Hepatocyte (in vitro differentiated cells): ENCODE data around the gene SDHAF3. TPM values are rescaled to one million over a fixed set of nuclear protein-coding genes. Genes with fewer than 3 reads are reported as not detected.
"Not testable (repeated sequence)": the region's sequence is repeated elsewhere in the genome, so short reads cannot be mapped to it uniquely, and the experiment has no call there.

Experiments used
- DNase-seq: peaks from one replicate; pipeline ENCODE4 v3.0.0-alpha.2; 2016; ENCODE audit warnings: low spot score
- H2AFZ ChIP-seq: fragments of 200-600 bp; sonication (generic); 2 replicates; pipeline ENCODE4 v1.6.0; 2016; ENCODE audit warnings: antibody characterized with exemption, mild to moderate bottlenecking
- H3K27ac ChIP-seq: fragments of 200-600 bp; sonication (generic); 2 replicates; pipeline ENCODE4 v1.5.1; 2016; ENCODE audit warnings: mild to moderate bottlenecking
- H3K27me3 ChIP-seq: fragments of 200-600 bp; sonication (generic); 2 replicates; pipeline ENCODE4 v1.6.1; 2016
- H3K36me3 ChIP-seq: fragments of 200-600 bp; sonication (generic); replicated peaks from 2 replicates; pipeline ENCODE4 v1.5.1; 2016; ENCODE audit warnings: low read depth; ENCODE audit not compliant: insufficient read depth
- H3K4me1 ChIP-seq: fragments of 200-600 bp; sonication (generic); 2 replicates; pipeline ENCODE4 v1.5.1; 2016; ENCODE audit warnings: mild to moderate bottlenecking, moderate library complexity; ENCODE audit not compliant: insufficient read depth
- H3K4me2 ChIP-seq: fragments of 200-600 bp; sonication (generic); 2 replicates; pipeline ENCODE4 v1.6.0; 2016
- H3K4me3 ChIP-seq: fragments of 200-600 bp; sonication (generic); 2 replicates; pipeline ENCODE4 v1.5.1; 2016; ENCODE audit warnings: mild to moderate bottlenecking
- H3K79me2 ChIP-seq: fragments of 200-600 bp; sonication (generic); 2 replicates; pipeline ENCODE4 v1.6.0; 2017; ENCODE audit warnings: mild to moderate bottlenecking
- H3K9me2 ChIP-seq: fragments of 200-600 bp; sonication (generic); replicated peaks from 2 replicates; pipeline ENCODE4 v1.6.0; 2017; ENCODE audit warnings: mild to moderate bottlenecking; ENCODE audit not compliant: insufficient read depth
- H3K9me3 ChIP-seq: fragments of 200-600 bp; sonication (generic); 2 replicates; pipeline ENCODE4 v1.5.1; 2016; ENCODE audit warnings: low read depth, mild to moderate bottlenecking
- H4K20me1 ChIP-seq: fragments of 200-600 bp; sonication (generic); 2 replicates; pipeline ENCODE4 v1.6.0; 2016; ENCODE audit warnings: mild to moderate bottlenecking; ENCODE audit not compliant: insufficient read depth, poor library complexity, severe bottlenecking
- CTCF ChIP-seq: fragments of 200-600 bp; sonication (generic); IDR thresholded peaks from 2 replicates; pipeline ENCODE4 v1.5.1; 2016; ENCODE audit warnings: antibody characterized with exemption, mild to moderate bottlenecking; ENCODE audit not compliant: poor library complexity
- EZH2 ChIP-seq: fragments of 200-600 bp; sonication (generic); IDR thresholded peaks from 2 replicates; pipeline ENCODE4 v1.6.1; 2016; ENCODE audit warnings: antibody characterized with exemption, mild to moderate bottlenecking, borderline replicate concordance
- EZH2phosphoT487 ChIP-seq: fragments of 200-600 bp; sonication (generic); IDR thresholded peaks from one replicate; pipeline ENCODE4 v1.6.1; 2018; ENCODE audit warnings: antibody characterized with exemption, mild to moderate bottlenecking, low read depth, moderate library complexity; ENCODE audit not compliant: unreplicated experiment, severe bottlenecking
- WGBS: methylation state at CpG from one replicate; pipeline ENCODE4 v1.1.6; 2016; ENCODE audit warnings: low lambda C conversion rate; ENCODE audit errors: missing lambda C conversion rate; 5-methylcytosine and 5-hydroxymethylcytosine counted together
- polyA plus RNA-seq: library from polyadenylated mRNA; unstranded; fragments of >200 nt; fragmentation: Nextera tagmentation; extraction: Ambion mirVana; gene quantifications from 2 replicates; pipeline ENCODE4 v1.2.1, GENCODE V29; 2016
- total RNA-seq: library from RNA; depleted of rRNA; stranded (reverse); fragments of >200 nt; gene quantifications from 2 replicates; pipeline ENCODE4 v1.2.3, GENCODE V29; 2014

Gene SDHAF3
- total and polyA plus RNA-seq, 2 experiments from 2014 or later: 17.5 to 20.1 TPM

- no peak overlapping the region for H3K27ac ChIP-seq
- no peaks in the 10 kb centered on the region for H3K9me2 ChIP-seq
- H4K20me1 ChIP-seq: no peaks in the 10 kb centered on the region
- H3K4me2 ChIP-seq: no peak overlapping the region
- no peak for TF ChIP-seq CTCF
- no peak for TF ChIP-seq EZH2phosphoT487
- TF ChIP-seq EZH2: no peak
- no peak overlapping the region for H2AFZ ChIP-seq
- no peaks in the 10 kb centered on the region for H3K4me1 ChIP-seq
- H3K79me2 ChIP-seq: peaks cover 3% of the 10 kb centered on the region
- no peak for DNase-seq
- no peaks in the 10 kb centered on the region for H3K36me3 ChIP-seq
- H3K4me3 ChIP-seq: no peak overlapping the region
- 94% methylated on average over 2 of the region's 2 CpGs for WGBS
- no peaks in the 10 kb centered on the region for H3K27me3 ChIP-seq
- H3K9me3 ChIP-seq: no peaks in the 10 kb centered on the region
Measured at GRCh38 chr7:97155897-97156418, 38.5 kb downstream of the SDHAF3 start.

GRCh38 chr7:97159984-97160383, 42.5 kb downstream of the SDHAF3 start:
- not testable (repeated sequence) for H2AFZ ChIP-seq, H3K4me2 ChIP-seq, H3K36me3 ChIP-seq, H3K27ac ChIP-seq, H4K20me1 ChIP-seq, H3K4me1 ChIP-seq, H3K9me2 ChIP-seq, H3K27me3 ChIP-seq, DNase-seq, H3K9me3 ChIP-seq, H3K4me3 ChIP-seq, H3K79me2 ChIP-seq
- WGBS: 97% methylated on average over 9 of the region's 26 CpGs

- H3K4me2 ChIP-seq, H2AFZ ChIP-seq, H3K36me3 ChIP-seq, H3K9me2 ChIP-seq, H3K4me1 ChIP-seq, H3K79me2 ChIP-seq, H3K9me3 ChIP-seq, DNase-seq, H4K20me1 ChIP-seq, H3K27ac ChIP-seq, H3K4me3 ChIP-seq, H3K27me3 ChIP-seq: not testable (repeated sequence)
- 100% methylated on average over 1 of the region's 1 CpG for WGBS
Measured at GRCh38 chr7:97161609-97162008, 44.1 kb downstream of the SDHAF3 start.

GRCh38 chr7:97166308-97166707, 48.8 kb downstream of the SDHAF3 start:
- H3K9me3 ChIP-seq: no peaks in the 10 kb centered on the region
- no peak overlapping the region for H3K4me3 ChIP-seq
- no peaks in the 10 kb centered on the region for H3K4me1 ChIP-seq
- TF ChIP-seq EZH2phosphoT487 (no peak), CTCF (no peak), EZH2 (no peak)
- H3K9me2 ChIP-seq: no peaks in the 10 kb centered on the region
- no peaks in the 10 kb centered on the region for H3K36me3 ChIP-seq
- no peak overlapping the region for H3K27ac ChIP-seq
- peaks cover 2% of the 10 kb centered on the region for H3K79me2 ChIP-seq
- H2AFZ ChIP-seq: no peak overlapping the region
- 89% methylated on average over 2 of the region's 2 CpGs for WGBS
- no peaks in the 10 kb centered on the region for H4K20me1 ChIP-seq
- no peak for DNase-seq
- H3K4me2 ChIP-seq: no peak overlapping the region
- no peaks in the 10 kb centered on the region for H3K27me3 ChIP-seq

GRCh38 chr7:97167176-97167575, 49.7 kb downstream of the SDHAF3 start:
- Histone ChIP-seq H2AFZ (no peak overlapping the region), H3K4me2 (no peak overlapping the region), H4K20me1 (no peaks in the 10 kb centered on the region), H3K9me2 (no peaks in the 10 kb centered on the region), H3K4me1 (no peaks in the 10 kb centered on the region), H3K4me3 (no peak overlapping the region), H3K36me3 (no peaks in the 10 kb centered on the region), H3K27ac (no peak overlapping the region), H3K9me3 (no peaks in the 10 kb centered on the region), H3K27me3 (no peaks in the 10 kb centered on the region), H3K79me2 (peaks cover 2% of the 10 kb centered on the region)
- TF ChIP-seq CTCF (no peak), EZH2phosphoT487 (no peak), EZH2 (no peak)
- 91% methylated on average over 4 of the region's 4 CpGs for WGBS
- no peak for DNase-seq
